HepG2 (cell line): ENCODE results near the gene RBX1. TPM values are rescaled to one million over a fixed set of nuclear protein-coding genes. Genes with fewer than 3 reads are reported as not detected.
A peak's percentile ranks its signal among the peaks of the same experiment; 100 is the strongest.

ENCODE experiments used
- ATAC-seq: fragments of 200-7000 bp; cut with Tn5 transposase; 3 replicates; pipeline ENCODE4 v1.9.1; 2020; ENCODE audit warnings: mild to moderate bottlenecking, moderate library complexity
- BruUV-seq: library from RNA; stranded (reverse); fragments of 400-500 nt; replicated peaks from 2 replicates; lab custom pipeline; 2021; lab: Mats Ljungman, UMichigan
- CTCF ChIA-PET: fragments of 300-600 bp; formaldehyde crosslinking; extraction: SDS; loops from one replicate; lab custom pipeline; 2021; ENCODE audit warnings: low total read pairs, inconsistent platforms, low intra/inter-chr PET ratio; lab: Yijun Ruan, JAX
- POLR2A ChIA-PET: fragments of 350-600 bp; sonication (Branson Sonifier 250); formaldehyde crosslinking; loops from one replicate; lab custom pipeline; 2020; ENCODE audit warnings: antibody characterized with exemption, inconsistent platforms; lab: Yijun Ruan, JAX
- DNase-seq: peaks from one replicate; pipeline ENCODE4 v3.0.0-alpha.2; 2015; ENCODE audit warnings: low spot score
- FAIRE-seq: peaks from 3 replicates; lab custom pipeline; 2011; peaks lifted over from hg19 to GRCh38; lab: Jason Lieb, UNC
- H2AFZ ChIP-seq: one replicate; pipeline ENCODE4 v1.6.1; 2011; ENCODE audit warnings: low read length, inconsistent platforms
- H3K27ac ChIP-seq: fragments of 300-600 bp; 3 replicates; pipeline ENCODE4 v1.8.0; 2011; ENCODE audit warnings: mixed run types, mild to moderate bottlenecking, mixed read lengths, low read length, inconsistent platforms; ENCODE audit not compliant: insufficient read depth; ENCODE audit errors: extremely low read length
- H3K27me3 ChIP-seq, 2 experiments: fragments of 200-600 bp in 1 of 2; 2 replicates in 1 of 2; 3 replicates in 1 of 2; pipeline versions ENCODE4 v1.6.0 to v1.8.0; 2011; ENCODE audit warnings: low read length in 2 of 2, mild to moderate bottlenecking in 2 of 2, moderate library complexity in 2 of 2, inconsistent platforms in 1 of 2; ENCODE audit not compliant: insufficient read depth in 2 of 2, control insufficient read depth in 1 of 2
- H3K36me3 ChIP-seq, 2 experiments: fragments of 200-600 bp in 1 of 2; replicated peaks in 1 of 2; 2 replicates in 1 of 2; 3 replicates in 1 of 2; pipeline versions ENCODE4 v1.5.1 to v1.8.0; 2011; ENCODE audit warnings: low read length in 2 of 2, inconsistent platforms in 1 of 2; ENCODE audit not compliant: insufficient read depth in 2 of 2, control insufficient read depth in 1 of 2
- H3K4me1 ChIP-seq: 2 replicates; pipeline ENCODE4 v1.5.1; 2012; ENCODE audit warnings: low read length, inconsistent platforms; ENCODE audit not compliant: insufficient read depth
- H3K4me2 ChIP-seq: 2 replicates; pipeline ENCODE4 v1.6.0; 2011; ENCODE audit warnings: low read depth, low read length, inconsistent platforms
- H3K4me3 ChIP-seq, 3 experiments: fragments of 200-600 bp in 1 of 3; sonication (generic), shearing (Covaris generic) in 1 of 3; replicated peaks in 1 of 3; 2 replicates each; pipeline ENCODE4 v1.5.1; 2011 to 2016; ENCODE audit warnings: low read length in 3 of 3, inconsistent platforms in 2 of 3, low read depth in 2 of 3, mild to moderate bottlenecking in 2 of 3, control low read depth in 1 of 3, mixed read lengths in 1 of 3; ENCODE audit not compliant: insufficient read depth in 1 of 3
- H3K79me2 ChIP-seq: one replicate; pipeline ENCODE4 v1.6.1; 2011; ENCODE audit warnings: low read length, inconsistent platforms; ENCODE audit not compliant: insufficient read depth
- H3K9ac ChIP-seq: 2 replicates; pipeline ENCODE4 v1.6.0; 2011; ENCODE audit warnings: mild to moderate bottlenecking, low read depth, low read length, inconsistent platforms; ENCODE audit not compliant: insufficient read depth
- H3K9me3 ChIP-seq: 2 replicates; pipeline ENCODE4 v1.5.1; 2012; ENCODE audit warnings: mild to moderate bottlenecking, low read length
- H4K20me1 ChIP-seq: 2 replicates; pipeline ENCODE4 v1.6.0; 2011; ENCODE audit warnings: inconsistent platforms, mild to moderate bottlenecking, low read length, moderate library complexity; ENCODE audit not compliant: insufficient read depth
- CCDC6 ChIP-seq: sonication (generic); formaldehyde crosslinking; IDR thresholded peaks from 2 replicates; pipeline ENCODE4 v1.8.1; 2022; ENCODE audit warnings: mild to moderate bottlenecking, missing genetic modification reagents, moderate library complexity
- HDAC1 ChIP-seq: sonication (generic); formaldehyde crosslinking; IDR thresholded peaks from 2 replicates; pipeline ENCODE4 v1.5.1; 2020; ENCODE audit warnings: mild to moderate bottlenecking, missing genetic modification reagents
- NFYB ChIP-seq: sonication (generic); formaldehyde crosslinking; IDR thresholded peaks from 2 replicates; pipeline ENCODE4 v1.4.0; 2020; ENCODE audit warnings: missing genetic modification reagents
- SALL2 ChIP-seq: sonication (generic); formaldehyde crosslinking; IDR thresholded peaks from 2 replicates; pipeline ENCODE4 v1.8.1; 2023; ENCODE audit warnings: mild to moderate bottlenecking, missing genetic modification reagents, inconsistent platforms
- ZNF121 ChIP-seq: sonication (generic); formaldehyde crosslinking; IDR thresholded peaks from 2 replicates; pipeline ENCODE4 v1.5.0; 2020; ENCODE audit warnings: mild to moderate bottlenecking, missing genetic modification reagents
- ZNF382 ChIP-seq: sonication (generic); formaldehyde crosslinking; IDR thresholded peaks from 2 replicates; pipeline ENCODE4 v1.5.0; 2020; ENCODE audit warnings: missing genetic modification reagents, mild to moderate bottlenecking, borderline replicate concordance
- ZNF432 ChIP-seq: sonication (generic); formaldehyde crosslinking; IDR thresholded peaks from 2 replicates; pipeline ENCODE4 v1.5.0; 2020; ENCODE audit warnings: missing genetic modification reagents, mild to moderate bottlenecking, borderline replicate concordance
- WGBS: methylation state at CpG from one replicate; pipeline ENCODE4 v1.1.6; 2017; ENCODE audit warnings: low lambda C conversion rate; 5-methylcytosine and 5-hydroxymethylcytosine counted together
- in situ Hi-C: cut with HindIII; loops from 2 replicates; pipeline ENCODE4 v1.10.0; 2017; ENCODE audit warnings: low pct_unique_long_range_greater_than_20kb; ENCODE audit not compliant: extremely low pct_ligation_motif_present
- intact Hi-C: fragments of 100-400 bp; cut with micrococcal nuclease; formaldehyde crosslinking; loops from one replicate; pipeline ENCODE4 v1.10.0; 2022; ENCODE audit not compliant: unreplicated experiment
- polyA plus RNA-seq, 8 experiments: library from polyadenylated mRNA; depleted of rRNA in 3 of 8; stranded (reverse) in 7 of 8; unstranded in 1 of 8; fragments of >200 nt; fragmentation: Illumina TruSeq in 4 of 8; extraction: Trizol in 4 of 8; gene quantifications; 2 replicates each; pipeline versions ENCODE4 v1.2.1 to v1.2.3, GENCODE V29; 2011 to 2016; ENCODE audit warnings: low read depth in 4 of 8, missing spikeins in 1 of 8, mixed read lengths in 1 of 8; ENCODE audit not compliant: insufficient read depth in 1 of 8
- total RNA-seq, 5 experiments: library from RNA; depleted of rRNA; stranded (reverse); fragments of >200 nt; fragmentation: Illumina TruSeq; extraction: Trizol; gene quantifications; 2 replicates each; pipeline ENCODE4 v1.2.3, GENCODE V29; 2016; ENCODE audit warnings: low read depth in 1 of 5

Gene RBX1
- total and polyA plus RNA-seq, 2 of the 13 experiments (the other 11 are each of a cell fraction or from before 2014, with no cell fraction given): 84.9 to 90.2 TPM

- TF ChIP-seq ZNF382 (CRISPR knock-in tag) (no peak), CCDC6 (CRISPR knock-in tag) (no peak), NFYB (CRISPR knock-in tag) (no peak), HDAC1 (CRISPR knock-in tag) (no peak)
These were observed 28.0 kb downstream of the RBX1 start (continued) for GRCh38 chr22:40979198-40979597.

GRCh38 chr22:40979871-40980270 lies 28.7 kb downstream of the RBX1 start:
- Histone ChIP-seq H3K27me3 (no peaks in the 10 kb centered on the region; a peak in 1 of 5 replicates), H3K9ac (no peak overlapping the region), H3K27ac (no peak overlapping the region), H3K4me1 (peaks cover 16% of the 10 kb centered on the region), H4K20me1 (no peaks in the 10 kb centered on the region), H3K36me3 (no peaks in the 10 kb centered on the region), H3K4me2 (no peak overlapping the region), H2AFZ (no peak overlapping the region), H3K9me3 (no peaks in the 10 kb centered on the region), H3K79me2 (no peaks in the 10 kb centered on the region), H3K4me3 (no peak overlapping the region)
- TF ChIP-seq ZNF121 (no peak), ZNF432 (CRISPR knock-in tag) (no peak), SALL2 (CRISPR knock-in tag) (no peak)
- intact Hi-C loops: no loop called here
- ATAC-seq (0 out of 3 replicates have a peak, but pooled peaks have one; percentile 26), FAIRE-seq (no peak), DNase-seq (no peak)
- WGBS: 70% methylated on average over 7 of the region's 8 CpGs
- CTCF ChIA-PET: no interaction called here
- no TSS peak for BruUV-seq
- in situ Hi-C loops: no loop called here
- POLR2A ChIA-PET: no interaction called here
